Measurements from ENCODE around the gene ARHGEF40. TPM values are rescaled to one million over a fixed set of nuclear protein-coding genes. Genes with fewer than 3 reads are reported as not detected.

Gene ARHGEF40
- total RNA-seq, 3 donors from 2014 or later: 33.7 to 51.4 (median 40.6) TPM

DNA sequence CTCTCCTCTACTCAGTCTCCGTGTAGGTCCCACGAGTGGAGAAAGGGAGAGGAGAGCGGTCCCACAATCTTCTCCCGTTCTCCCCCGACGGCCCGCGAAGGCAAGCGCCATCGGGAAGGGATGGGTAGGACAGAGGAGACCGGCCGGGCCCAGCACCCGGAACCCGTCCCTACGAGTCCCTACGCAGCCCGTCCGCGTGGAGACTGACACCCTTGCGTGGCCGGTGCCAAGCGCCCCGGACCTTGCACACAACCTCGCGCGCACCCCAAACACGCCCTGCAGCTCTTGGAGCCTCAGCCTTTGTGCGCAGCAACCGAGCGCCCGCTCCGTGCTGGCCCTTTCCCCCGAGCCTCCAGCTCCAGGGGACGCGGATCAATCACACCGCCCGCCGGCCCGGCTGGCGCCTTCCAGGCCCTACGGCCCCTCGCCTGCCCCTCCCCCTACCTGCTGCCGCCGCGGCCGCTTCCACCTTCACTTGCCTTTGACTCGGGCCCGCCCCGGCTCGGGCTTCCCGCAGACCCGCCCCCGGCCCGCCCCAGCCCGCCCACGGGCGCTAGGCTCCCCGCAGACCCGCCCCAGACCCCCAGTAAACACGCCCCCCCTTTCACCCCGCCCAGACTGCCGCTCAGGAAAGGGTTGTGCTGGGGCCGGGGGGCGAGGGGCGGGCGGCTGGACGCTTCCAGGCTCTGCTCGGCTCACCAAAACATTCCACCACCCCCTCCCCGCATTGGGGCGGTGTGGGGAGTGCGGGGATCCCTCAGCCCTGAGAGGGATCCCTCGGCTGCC is 45.3 kb upstream of the ARHGEF40 start, which contains the start of gene NDRG2:
NDRG2 (minus strand) TSS at position 477 of the 786 bp plus-strand sequence. CDS start 1,746 bp downstream, outside the sequence.
- H3K4me1 ChIP-seq: peaks cover 5 to 9% of the 10 kb centered on the region in 2 donors

DNA sequence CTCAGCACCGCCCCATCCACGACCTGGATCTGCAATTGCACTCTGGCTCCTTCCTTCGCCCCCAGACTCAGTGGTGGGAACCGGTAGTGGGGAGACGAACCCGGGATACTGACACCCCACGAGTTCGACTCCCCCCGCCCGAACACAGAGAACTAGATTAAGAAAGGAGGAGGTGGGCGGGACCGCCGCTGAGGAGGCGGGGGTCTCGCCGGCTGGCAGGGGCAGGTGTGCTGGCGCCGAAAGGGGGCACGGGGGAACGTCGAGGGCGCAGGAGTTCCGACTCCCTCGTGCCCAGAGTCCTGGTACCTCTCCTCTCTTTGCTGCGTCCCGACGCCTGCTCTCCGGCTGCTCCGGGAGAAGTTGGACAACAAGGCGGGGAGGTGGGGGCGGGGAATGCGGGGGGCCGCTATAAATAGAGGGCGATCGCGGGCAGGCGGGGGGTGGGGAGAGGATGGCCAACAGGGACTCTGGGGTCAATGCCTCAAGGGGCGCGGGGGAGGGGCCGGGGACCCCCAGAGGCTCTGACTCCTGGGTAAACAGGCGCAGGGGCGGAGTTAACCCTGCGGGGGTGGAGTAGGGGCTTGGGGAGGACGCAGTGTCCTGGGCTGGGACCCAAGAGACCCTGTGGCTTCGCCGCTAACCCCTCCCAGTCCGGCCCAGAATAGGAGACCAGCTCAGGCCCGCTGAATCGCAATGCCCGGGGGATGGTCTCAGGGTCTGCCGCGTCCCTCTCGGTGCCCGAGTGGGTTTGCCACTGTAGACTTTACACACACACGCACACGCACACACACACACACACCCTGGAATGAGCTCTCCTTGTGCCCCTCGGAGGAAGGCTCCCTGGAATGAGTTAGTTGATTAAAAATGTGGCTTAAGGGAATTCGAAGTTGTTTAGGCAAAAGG is 44.5 kb upstream of the ARHGEF40 start:
- H3K9me3 ChIP-seq: no peaks in the 10 kb centered on the region
- TF ChIP-seq POLR2A (IDR thresholded peaks at IDR 0.05): no peak
- TF ChIP-seq POLR2AphosphoS5 (IDR thresholded peaks at IDR 0.05): peak in 2 of 3 donors; percentile 30 to 38
- TF ChIP-seq, protein P1, sequence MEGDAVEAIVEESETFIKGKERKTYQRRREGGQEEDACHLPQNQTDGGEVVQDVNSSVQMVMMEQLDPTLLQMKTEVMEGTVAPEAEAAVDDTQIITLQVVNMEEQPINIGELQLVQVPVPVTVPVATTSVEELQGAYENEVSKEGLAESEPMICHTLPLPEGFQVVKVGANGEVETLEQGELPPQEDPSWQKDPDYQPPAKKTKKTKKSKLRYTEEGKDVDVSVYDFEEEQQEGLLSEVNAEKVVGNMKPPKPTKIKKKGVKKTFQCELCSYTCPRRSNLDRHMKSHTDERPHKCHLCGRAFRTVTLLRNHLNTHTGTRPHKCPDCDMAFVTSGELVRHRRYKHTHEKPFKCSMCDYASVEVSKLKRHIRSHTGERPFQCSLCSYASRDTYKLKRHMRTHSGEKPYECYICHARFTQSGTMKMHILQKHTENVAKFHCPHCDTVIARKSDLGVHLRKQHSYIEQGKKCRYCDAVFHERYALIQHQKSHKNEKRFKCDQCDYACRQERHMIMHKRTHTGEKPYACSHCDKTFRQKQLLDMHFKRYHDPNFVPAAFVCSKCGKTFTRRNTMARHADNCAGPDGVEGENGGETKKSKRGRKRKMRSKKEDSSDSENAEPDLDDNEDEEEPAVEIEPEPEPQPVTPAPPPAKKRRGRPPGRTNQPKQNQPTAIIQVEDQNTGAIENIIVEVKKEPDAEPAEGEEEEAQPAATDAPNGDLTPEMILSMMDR (IDR thresholded peaks at IDR 0.05): peak in 1 of 3 donors; percentile 36
- peak overlapping the region; percentile 66 to 92 (median 76) for H3K4me3 ChIP-seq
- no peaks in the 10 kb centered on the region for H3K36me3 ChIP-seq
- intact Hi-C loops (cut with DNase I; ENCODE audit: low total_unique reads): no loop called here
- no peaks in the 10 kb centered on the region for H3K27me3 ChIP-seq
- H3K27ac ChIP-seq: peak overlapping the region; percentile 95 to 97
- peaks cover 5 to 9% of the 10 kb centered on the region in 2 donors for H3K4me1 ChIP-seq
- peak; percentile 63 to 79 for DNase-seq (ENCODE audit: low spot score in 2 of 2)

More for the DNA sequence above, 45.3 kb upstream of the ARHGEF40 start, which contains the start of gene NDRG2:
- peak within 1 kb of the TSS; percentile 95 to 97 for H3K27ac ChIP-seq
- no peaks in the 10 kb centered on the region for H3K9me3 ChIP-seq
- H3K27me3 ChIP-seq: no peaks in the 10 kb centered on the region
- no peaks in the 10 kb centered on the region for H3K36me3 ChIP-seq
- H3K4me3 ChIP-seq: peak within 1 kb of the TSS; percentile 66 to 92 (median 76)
- intact Hi-C loops (cut with DNase I; ENCODE audit: low total_unique reads): no loop called here
- TF ChIP-seq, protein P1 (IDR thresholded peaks at IDR 0.05): no peak
- TF ChIP-seq POLR2A (IDR thresholded peaks at IDR 0.05): peak; percentile 47
- TF ChIP-seq POLR2AphosphoS5 (IDR thresholded peaks at IDR 0.05): peak in 1 of 3 donors; percentile 71
- DNase-seq (ENCODE audit: low spot score in 2 of 2): peak; percentile 84 to 85

DNA sequence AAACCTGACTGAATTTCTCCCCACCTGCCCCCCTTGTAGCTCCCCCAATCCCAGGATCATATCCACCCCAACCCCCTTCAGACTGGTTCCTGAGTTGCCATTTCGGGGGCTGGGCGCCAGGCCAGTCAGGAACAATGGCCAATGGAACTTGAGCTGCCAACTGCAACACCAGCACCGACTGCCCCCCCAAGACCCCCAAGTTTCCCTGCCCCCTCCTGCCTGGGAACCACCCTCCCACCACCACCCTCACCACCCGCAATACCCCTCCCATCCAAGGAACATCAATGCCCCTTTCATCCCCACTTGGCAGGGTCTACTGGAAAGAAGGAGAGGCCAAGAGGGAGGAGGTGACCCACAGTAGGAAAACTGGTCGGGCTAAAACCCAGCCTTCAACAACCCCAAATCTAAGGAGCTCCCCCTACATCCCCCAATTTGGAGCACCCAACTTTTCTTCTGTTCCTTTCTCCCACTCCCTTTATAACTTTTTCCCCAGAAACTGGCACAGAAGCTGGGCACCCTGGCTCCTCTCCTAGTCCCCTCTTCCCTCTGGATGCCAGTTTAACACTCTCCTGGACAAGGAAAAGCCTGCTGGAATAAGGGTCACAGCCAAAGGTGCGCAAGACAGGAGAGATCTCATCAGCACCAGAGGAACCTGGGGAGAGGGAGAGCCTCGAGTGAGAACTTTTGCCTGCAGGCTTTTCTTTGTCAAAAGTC is 43.7 kb upstream of the ARHGEF40 start:
- no peaks in the 10 kb centered on the region for H3K36me3 ChIP-seq
- no peaks in the 10 kb centered on the region for H3K27me3 ChIP-seq
- peak overlapping the region; percentile 95 to 97 for H3K27ac ChIP-seq
- H3K4me3 ChIP-seq: peak overlapping the region in 2 of 3 donors; percentile 76 to 92
- no peak for TF ChIP-seq POLR2A (IDR thresholded peaks at IDR 0.05)
- TF ChIP-seq POLR2AphosphoS5 (IDR thresholded peaks at IDR 0.05): no peak
- TF ChIP-seq, protein P1 (IDR thresholded peaks at IDR 0.05): no peak
- H3K4me1 ChIP-seq: peaks cover 5 to 9% of the 10 kb centered on the region in 2 donors
- H3K9me3 ChIP-seq: no peaks in the 10 kb centered on the region
- DNase-seq (ENCODE audit: low spot score in 2 of 2): peak in 1 of 2 donors; percentile 70
- intact Hi-C loops (cut with DNase I; ENCODE audit: low total_unique reads): no loop called here

DNA sequence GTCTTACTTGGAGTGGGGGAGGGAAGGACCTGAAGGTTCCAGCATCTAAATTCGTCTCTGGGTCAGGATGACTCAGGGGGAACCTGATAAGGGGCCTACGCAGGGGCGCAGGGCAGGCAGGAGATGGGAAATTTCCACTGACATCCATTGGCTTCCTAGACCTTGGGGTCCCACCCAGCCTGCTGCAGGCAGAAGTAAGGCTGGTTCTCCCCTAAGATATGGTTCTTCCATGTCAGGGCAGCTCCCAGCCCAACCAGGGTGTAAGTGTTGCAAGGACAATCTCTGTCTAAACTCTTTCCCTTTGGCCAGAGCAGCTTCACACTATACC is 43.2 kb upstream of the ARHGEF40 start:
- H3K4me1 ChIP-seq: peaks cover 5 to 9% of the 10 kb centered on the region in 2 donors
- intact Hi-C loops (cut with DNase I; ENCODE audit: low total_unique reads): no loop called here
- DNase-seq (ENCODE audit: low spot score in 2 of 2): no peak

More for the DNA sequence above, 43.2 kb upstream of the ARHGEF40 start:
- peak overlapping the region; percentile 95 to 97 for H3K27ac ChIP-seq
- H3K9me3 ChIP-seq: no peaks in the 10 kb centered on the region
- no peaks in the 10 kb centered on the region for H3K27me3 ChIP-seq
- no peaks in the 10 kb centered on the region for H3K36me3 ChIP-seq
- no peak for TF ChIP-seq POLR2A (IDR thresholded peaks at IDR 0.05)
- TF ChIP-seq POLR2AphosphoS5 (IDR thresholded peaks at IDR 0.05): no peak
- TF ChIP-seq, protein P1 (IDR thresholded peaks at IDR 0.05): no peak
- H3K4me3 ChIP-seq: peak overlapping the region in 1 of 3 donors; percentile 92
